MM.1S (cell line): ENCODE measurements around the gene CCDC146.
"Not testable (repeated sequence)": the region's sequence is repeated elsewhere in the genome, so short reads cannot be mapped to it uniquely, and the experiment has no call there.

Experiments
- EZH2phosphoT487 ChIP-seq: fragments of 300-600 bp; sonication (generic); IDR thresholded peaks from 2 replicates; pipeline ENCODE4 v1.6.1; 2018; ENCODE audit warnings: antibody characterized with exemption, low read length
- TF ChIP-seq, protein P1 (sequence below): fragments of 300-600 bp; sonication (generic); IDR thresholded peaks from 2 replicates; pipeline ENCODE4 v1.5.1; 2016; ENCODE audit warnings: antibody characterized with exemption, low read length, mixed read lengths

DNA sequence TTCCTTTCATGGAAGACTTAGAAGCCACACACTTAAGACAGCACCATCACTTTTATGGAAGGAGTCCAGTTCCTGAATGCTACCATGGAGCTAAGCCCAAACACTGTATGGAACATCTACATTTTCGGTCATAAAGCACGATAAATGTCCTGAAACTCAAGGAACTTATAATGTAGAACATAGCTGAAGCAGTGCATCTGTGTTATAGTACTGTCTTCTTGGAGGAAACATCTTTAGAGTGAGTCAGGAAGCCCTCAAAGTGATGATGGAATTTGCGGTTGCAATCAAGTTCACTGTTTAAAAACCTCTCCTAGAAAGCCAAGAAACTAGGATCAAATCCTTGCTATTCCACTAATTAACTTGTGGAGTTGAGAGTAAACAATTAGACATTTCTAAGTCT is 16.5 kb upstream of the CCDC146 start:
- TF ChIP-seq, protein P1, sequence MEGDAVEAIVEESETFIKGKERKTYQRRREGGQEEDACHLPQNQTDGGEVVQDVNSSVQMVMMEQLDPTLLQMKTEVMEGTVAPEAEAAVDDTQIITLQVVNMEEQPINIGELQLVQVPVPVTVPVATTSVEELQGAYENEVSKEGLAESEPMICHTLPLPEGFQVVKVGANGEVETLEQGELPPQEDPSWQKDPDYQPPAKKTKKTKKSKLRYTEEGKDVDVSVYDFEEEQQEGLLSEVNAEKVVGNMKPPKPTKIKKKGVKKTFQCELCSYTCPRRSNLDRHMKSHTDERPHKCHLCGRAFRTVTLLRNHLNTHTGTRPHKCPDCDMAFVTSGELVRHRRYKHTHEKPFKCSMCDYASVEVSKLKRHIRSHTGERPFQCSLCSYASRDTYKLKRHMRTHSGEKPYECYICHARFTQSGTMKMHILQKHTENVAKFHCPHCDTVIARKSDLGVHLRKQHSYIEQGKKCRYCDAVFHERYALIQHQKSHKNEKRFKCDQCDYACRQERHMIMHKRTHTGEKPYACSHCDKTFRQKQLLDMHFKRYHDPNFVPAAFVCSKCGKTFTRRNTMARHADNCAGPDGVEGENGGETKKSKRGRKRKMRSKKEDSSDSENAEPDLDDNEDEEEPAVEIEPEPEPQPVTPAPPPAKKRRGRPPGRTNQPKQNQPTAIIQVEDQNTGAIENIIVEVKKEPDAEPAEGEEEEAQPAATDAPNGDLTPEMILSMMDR, result not testable (repeated sequence)
- not testable (repeated sequence) for TF ChIP-seq EZH2phosphoT487
